NCI-H2227 (cell line): Measurements from ENCODE around the gene B4GAT1.
"Not testable (repeated sequence)": the region's sequence is repeated elsewhere in the genome, so short reads cannot be mapped to it uniquely, and the experiment has no call there.

Experiments used
- DNase-seq: peaks from one replicate; lab custom pipeline; 2025; ENCODE audit not compliant: unreplicated experiment; lab: John Stamatoyannopoulos, UW

Gene B4GAT1

GRCh38 chr11:66326261-66327111, 20.9 kb downstream of the B4GAT1 start:
- no peak for DNase-seq

GRCh38 chr11:66325263-66325671, 22.2 kb downstream of the B4GAT1 start:
- no peak for DNase-seq

GRCh38 chr11:66324664-66325063, 22.8 kb downstream of the B4GAT1 start:
- DNase-seq: no peak

- DNase-seq: no peak
These were observed 23.7 kb downstream of the B4GAT1 start for GRCh38 chr11:66323684-66324083.

DNA sequence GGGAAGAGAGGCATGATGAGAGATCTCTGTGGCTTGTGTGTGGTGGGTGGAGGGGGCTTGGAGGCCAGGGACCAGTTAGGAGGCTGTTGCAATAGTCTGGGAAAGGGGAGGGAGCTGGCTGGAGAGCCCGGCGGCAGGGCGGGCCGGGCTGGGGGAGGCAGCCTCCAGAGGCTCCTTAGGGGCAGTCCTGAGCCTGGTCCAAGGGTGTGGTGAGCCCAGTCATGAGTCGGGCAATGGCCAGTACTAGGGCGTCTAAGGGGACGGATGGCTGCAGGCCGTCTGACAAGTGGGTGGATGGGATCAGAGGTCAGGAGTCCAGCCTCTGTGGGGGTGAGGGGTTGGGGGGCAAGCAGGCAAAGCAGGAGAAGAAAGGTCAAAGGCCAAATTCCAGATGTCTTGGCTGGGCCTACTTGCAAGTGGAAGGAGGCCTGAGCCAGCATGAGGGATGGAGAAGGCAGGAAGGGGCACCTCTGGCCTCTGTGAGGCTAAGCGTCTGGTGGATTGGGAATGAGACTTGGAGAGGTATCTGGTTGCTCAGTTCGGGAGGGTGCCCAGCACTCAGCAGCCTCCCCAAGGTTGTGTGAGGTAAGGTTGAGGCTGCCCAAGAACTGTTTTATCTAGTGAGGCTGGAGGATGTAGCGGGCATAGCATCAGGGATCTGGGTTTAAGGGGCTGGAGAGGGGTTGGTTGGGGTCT, 24.5 kb downstream of the B4GAT1 start:
- DNase-seq: no peak

- no peak for DNase-seq
These were observed 25.8 kb downstream of the B4GAT1 start for GRCh38 chr11:66321606-66322005.

DNA sequence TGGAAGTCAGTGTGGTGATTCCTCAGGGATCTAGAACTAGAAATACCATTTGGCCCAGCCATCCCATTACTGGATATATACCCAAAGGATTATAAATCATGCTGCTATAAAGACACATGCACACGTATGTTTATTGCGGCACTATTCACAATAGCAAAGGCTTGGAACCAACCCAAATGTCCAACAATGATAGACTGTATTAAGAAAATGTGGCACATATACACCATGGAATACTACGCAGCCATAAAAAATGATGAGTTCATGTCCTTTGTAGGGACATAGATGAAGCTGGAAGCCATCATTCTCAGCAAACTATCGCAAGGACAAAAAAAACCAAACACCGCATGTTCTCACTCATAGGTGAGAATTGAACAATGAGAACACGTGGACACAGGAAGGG, 26.7 kb downstream of the B4GAT1 start:
- not testable (repeated sequence) for DNase-seq

- DNase-seq: not testable (repeated sequence)
These were observed 27.1 kb downstream of the B4GAT1 start for GRCh38 chr11:66320289-66320688.

DNA sequence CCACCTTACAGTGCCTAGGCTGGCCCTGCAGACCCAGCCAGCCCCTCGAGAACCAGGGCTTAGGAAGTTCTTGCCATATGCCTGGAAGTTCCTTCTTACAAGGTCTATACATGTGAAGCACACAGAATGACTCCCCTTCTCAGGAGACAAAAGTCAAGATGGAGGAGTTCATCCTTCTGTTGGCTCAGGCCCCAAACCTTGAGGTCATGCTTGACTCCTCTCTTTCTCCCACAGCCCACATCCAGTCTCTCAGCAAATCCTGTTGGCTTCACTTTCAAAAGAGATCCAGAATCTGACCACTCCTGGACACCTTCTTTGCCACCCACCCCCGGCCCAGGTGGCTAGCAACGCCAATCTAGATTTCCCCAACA, 28.8 kb downstream of the B4GAT1 start:
- no peak for DNase-seq

DNA sequence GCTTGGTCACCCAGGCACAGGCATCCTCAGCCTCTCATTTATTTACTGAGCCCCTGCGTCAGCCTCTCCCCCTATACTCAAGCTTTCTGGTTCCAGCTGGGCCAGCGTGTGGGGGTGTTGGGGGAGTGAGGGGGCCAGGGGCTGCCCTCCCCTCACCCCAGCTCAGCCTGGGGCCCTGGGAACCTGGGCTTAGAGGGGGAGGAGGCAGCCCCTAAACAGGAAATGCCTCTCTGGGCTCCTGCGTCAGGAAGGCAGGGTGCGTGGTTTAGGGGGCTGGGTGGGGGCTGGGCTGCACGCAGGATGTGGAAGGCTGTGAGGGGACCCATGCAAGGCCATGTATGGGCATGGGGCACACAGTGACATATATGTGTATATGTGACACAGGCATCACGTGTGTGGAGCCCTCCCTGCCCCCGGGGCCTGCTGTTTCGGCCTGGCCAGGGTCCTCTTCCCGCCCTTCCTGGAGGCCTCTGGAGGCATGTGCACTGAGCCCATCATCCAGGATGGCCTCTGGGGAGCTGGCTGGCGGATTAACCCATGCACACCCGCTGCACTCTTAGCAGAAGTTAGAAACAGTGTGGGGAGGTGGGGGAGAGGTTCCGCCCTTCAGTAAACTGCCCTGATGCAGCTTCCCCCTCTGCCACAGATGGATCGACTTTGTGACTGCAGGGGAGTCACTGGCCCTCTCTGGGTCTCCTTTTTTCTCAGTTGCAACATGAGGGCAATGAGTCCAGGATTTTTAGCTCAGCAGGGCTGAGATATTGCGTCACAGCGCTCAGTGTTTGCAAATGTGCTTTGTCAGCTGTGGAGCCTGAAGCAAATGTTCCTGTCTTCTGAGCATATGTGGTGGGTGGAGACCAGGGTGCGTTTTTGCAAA, 29.5 kb downstream of the B4GAT1 start:
- DNase-seq: no peak

DNA sequence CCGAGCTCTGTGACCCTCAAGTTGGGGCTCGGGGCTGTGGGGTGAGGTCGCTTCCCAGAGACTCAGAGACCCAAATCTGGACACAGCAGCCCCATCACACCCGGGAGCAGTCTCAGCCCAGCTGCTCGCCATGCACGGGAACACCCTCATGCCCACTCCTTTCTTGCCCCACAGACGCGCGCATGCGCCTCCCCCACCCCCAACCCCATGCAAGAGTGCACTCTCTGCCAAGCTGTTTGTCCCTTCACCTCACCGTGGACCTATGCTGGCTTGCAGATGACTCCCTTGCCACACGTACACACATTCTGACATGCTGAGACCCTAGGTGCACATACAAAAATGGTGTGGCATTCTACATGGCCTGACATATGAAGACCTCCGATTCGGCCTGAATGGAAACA, 30.1 kb downstream of the B4GAT1 start:
- no peak for DNase-seq

DNA sequence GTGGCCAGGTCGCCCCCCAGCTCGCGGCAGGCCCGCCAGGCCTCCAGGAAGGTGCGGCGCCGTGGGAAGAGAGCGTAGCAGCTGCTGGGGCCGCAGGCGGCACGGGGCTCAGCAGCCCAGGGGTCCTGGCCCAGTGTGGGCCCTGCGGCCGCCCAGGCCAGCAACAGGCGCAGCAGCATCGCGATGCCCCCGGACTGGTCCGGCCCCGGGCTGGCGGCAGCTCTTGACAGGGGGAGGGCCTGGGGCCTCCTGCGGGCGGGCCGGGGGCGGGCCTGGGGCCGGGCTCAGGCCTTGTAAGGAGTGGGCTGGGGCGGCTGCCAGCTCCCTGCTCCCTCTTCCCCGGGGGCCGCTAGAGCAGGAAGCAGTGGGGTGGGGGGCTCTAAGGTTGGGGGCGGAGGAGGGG, 30.6 kb downstream of the B4GAT1 start, which contains the start of gene CD248:
Gene CD248 (minus strand): TSS at position 196 of the 403 bp plus-strand sequence. CDS start 17 bp downstream, at position 179.
- DNase-seq: no peak

DNA sequence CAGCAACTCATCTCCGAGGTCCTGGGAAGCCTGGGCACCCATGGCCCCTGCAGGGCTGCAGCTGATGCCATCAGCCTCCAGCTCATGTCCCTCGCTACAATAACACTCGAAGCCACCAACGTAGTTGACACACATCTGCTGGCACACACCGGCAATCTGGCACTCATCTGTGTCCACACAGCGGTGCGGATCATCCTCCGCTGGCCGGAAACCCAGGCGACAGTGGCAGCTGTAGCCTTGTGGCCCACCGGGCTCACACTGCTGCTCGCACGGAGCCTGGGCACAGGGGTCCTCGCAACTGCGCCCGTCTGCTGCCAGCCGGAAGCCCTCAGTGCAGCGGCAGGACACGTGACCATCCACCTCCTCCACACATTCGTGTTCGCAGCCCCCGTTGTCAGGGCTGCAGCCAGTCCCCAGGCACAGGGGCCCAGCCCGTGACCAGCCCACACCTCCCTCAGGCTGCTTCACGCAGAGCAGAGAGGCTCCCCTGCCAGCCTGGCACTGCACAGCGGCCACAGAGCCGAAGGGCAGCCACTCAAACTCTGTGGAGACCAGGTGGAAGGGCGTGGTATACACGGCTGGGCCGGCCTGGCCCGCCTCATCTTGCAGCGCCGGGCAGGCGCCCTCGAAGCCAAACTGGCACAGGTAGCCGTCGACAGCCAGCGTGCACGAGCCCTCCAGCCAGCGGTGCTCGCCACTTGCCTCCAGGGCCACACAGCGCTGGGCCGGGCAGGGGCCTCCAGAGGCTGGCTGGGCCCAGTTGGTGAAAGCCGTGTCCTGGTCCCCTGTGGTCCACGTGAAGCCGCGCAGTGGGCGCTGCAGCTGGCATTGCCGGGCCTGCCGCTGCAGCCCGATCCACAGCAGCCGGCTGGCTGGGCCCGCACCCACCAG, 31.3 kb downstream of the B4GAT1 start:
- DNase-seq: no peak

GRCh38 chr11:66315498-66315885, 31.9 kb downstream of the B4GAT1 start:
- no peak for DNase-seq

DNA sequence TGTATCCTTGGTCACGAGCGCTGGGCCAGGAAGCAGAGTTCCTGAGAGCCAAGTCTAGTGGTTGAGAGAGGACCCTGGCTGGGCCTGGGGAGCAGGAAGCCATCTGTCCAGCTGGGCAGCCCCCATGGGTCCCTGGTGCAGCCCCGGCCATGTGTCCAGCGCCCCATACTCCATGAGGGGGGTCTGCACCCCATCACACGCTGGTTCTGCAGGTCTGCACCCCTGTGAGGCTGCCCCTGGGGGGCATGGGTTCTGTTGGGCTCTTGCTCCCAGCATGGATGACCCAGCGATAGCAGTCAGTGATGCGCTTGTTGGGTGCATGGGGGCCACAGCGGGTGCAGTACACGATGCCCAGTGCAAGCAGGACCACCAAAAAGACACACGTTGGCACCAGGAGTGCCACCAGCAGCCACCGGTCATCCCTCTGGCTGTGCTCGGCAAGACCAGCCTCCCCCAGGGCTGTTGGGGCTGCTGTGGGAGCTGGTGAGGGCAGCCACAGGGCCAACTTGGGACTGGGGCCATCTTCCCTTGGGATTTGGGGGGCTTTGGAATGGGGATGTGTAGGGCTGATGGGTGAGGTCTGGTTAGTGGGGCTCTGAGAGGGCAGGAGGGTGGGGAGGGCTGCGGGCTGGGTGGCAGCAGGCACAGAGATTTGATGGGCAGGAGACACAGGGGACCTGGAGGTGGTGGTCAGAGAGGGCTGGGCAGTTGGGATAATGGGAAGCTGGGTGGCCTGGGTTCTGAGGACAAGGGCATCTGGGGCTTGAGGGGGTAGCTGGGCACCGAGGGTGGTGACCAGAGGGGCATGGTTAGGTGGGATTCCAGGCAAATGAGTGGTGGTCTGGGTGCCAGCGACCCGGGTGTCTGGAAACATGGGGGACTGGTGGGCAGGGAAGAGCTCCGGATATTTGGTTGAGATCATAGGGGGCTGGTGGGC, 32.6 kb downstream of the B4GAT1 start:
- no peak for DNase-seq

DNA sequence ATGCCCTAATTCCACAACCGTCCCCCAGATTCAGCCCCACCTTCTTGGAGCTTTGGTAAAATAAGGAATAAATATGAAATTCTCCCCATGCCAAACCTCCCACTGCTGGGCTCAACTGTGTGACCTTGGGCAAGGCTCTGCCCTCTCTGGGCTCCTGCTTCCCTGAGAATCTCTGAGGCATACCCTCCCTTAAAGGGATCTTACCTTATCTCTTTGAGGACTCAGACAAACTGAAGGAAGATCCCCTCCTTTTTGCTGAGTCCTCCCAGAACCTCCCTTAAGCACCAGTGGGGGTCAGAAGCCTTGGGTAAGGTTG, 33.3 kb downstream of the B4GAT1 start:
- DNase-seq: no peak

DNA sequence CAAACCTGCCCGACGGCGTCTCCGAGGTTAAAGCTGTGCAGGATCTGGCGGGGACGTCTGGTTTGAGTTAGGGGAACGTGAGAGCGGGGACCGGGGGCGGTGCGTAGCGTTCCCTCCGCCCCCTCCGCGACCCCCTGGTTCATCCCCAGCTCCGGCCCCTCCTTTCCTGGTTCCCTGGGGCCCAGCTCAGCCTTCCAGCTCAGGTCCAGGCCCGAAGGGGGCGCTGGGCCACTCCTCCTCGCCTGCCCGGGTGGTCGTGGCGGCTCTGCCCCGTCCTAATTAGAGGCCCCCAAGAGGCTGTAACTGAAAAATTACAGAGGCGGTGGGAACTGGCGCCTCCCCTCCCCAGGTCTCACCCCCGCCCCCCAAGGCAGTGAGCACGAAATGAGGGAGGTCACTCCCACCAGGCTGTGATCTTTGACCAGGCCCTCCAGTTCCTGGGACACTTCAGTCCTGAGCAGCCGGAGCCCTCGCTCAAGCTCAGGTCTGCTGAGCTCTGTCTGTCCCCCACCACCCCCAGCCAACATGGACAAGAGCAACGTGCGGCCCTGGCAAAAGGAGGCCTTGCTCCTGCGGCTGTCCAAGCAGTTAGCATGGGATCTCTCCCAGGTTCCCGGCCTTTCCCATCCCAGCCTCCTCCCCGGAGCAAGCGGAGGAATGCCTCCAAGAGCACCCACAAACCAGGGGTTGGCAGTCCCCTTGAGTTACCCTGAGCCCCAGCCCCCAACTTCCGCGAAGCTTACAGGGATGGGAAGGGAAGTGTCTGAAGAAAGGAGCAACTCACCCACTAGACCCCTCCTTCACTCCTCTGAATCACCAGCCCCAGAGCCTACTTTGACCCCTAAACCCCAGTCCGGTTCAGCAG, 33.9 kb downstream of the B4GAT1 start:
- no peak for DNase-seq

GRCh38 chr11:66312549-66313320, 34.7 kb downstream of the B4GAT1 start:
- peak; percentile 99 for DNase-seq
